Stimulated activated CD4-positive, alpha-beta T cell treated with anti-CD3 and anti-CD28 coated beads, Interleukin-1b, Interleukin-23, amount 100 ng/mL, for 24 hours (primary cell): ENCODE results near the gene OR4F15.

Source experiments
- DNase-seq, 4 experiments: peaks; one replicate each; pipeline ENCODE4 v3.0.0-alpha.2; 2020; ENCODE audit warnings: low read depth in 4 of 4, low spot score in 1 of 4

The OR4F15 gene

GRCh38 chr15:101803676-101804075 is 8.3 kb upstream of the OR4F15 start:
- DNase-seq = no peak

- no peak for DNase-seq
Observed at GRCh38 chr15:101804375-101804774, 7.6 kb upstream of the OR4F15 start.

- DNase-seq = no peak
Observed at GRCh38 chr15:101804941-101805340, 7.1 kb upstream of the OR4F15 start.

GRCh38 chr15:101805605-101806345 is 6.2 kb upstream of the OR4F15 start:
- no peak for DNase-seq

- DNase-seq = no peak
Observed at GRCh38 chr15:101807345-101807945, 4.6 kb upstream of the OR4F15 start.

- no peak for DNase-seq
Observed at GRCh38 chr15:101808201-101808600, 3.8 kb upstream of the OR4F15 start.

- DNase-seq = no peak
Observed at GRCh38 chr15:101810456-101810855, 1.5 kb upstream of the OR4F15 start.

- DNase-seq = no peak
Observed at GRCh38 chr15:101810876-101811275, 1.1 kb upstream of the OR4F15 start.

GRCh38 chr15:101813803-101814534 is 2.0 kb downstream of the OR4F15 start:
- no peak for DNase-seq

GRCh38 chr15:101820781-101821180 is 8.8 kb downstream of the OR4F15 start:
- no peak for DNase-seq

- no peak for DNase-seq
Observed at GRCh38 chr15:101827257-101827656, 15.3 kb downstream of the OR4F15 start.

GRCh38 chr15:101828774-101829173 is 16.8 kb downstream of the OR4F15 start:
- no peak for DNase-seq

- no peak for DNase-seq
Observed at GRCh38 chr15:101841656-101842055, 29.7 kb downstream of the OR4F15 start.

GRCh38 chr15:101844916-101845315 is 32.9 kb downstream of the OR4F15 start:
- no peak for DNase-seq

- no peak for DNase-seq
Observed at GRCh38 chr15:101852356-101852755, 40.4 kb downstream of the OR4F15 start.
